Endodermal cell (in vitro differentiated cells): ENCODE data around the gene ZNF837. TPM values are rescaled to one million over a fixed set of nuclear protein-coding genes. Genes with fewer than 3 reads are reported as not detected.

Experiments
- DNase-seq: peaks from one replicate; pipeline ENCODE4 v3.0.0-alpha.2; 2017
- H3K27ac ChIP-seq: 2 replicates; pipeline ENCODE4 v1.5.1; 2013; ENCODE audit warnings: mild to moderate bottlenecking, low read depth, low read length, moderate library complexity
- H3K27me3 ChIP-seq: 2 replicates; pipeline ENCODE4 v1.6.1; 2013; ENCODE audit warnings: mild to moderate bottlenecking, low read length, moderate library complexity; ENCODE audit not compliant: insufficient read depth, control insufficient read depth, poor library complexity, severe bottlenecking
- H3K36me3 ChIP-seq: 2 replicates; pipeline ENCODE4 v1.7.0; 2013; ENCODE audit warnings: mild to moderate bottlenecking, low read length, moderate library complexity; ENCODE audit not compliant: control insufficient read depth, insufficient read depth
- H3K4me1 ChIP-seq: one replicate; pipeline ENCODE4 v1.7.0; 2013; ENCODE audit warnings: low read length; ENCODE audit not compliant: control insufficient read depth, insufficient read depth
- H3K4me3 ChIP-seq: 2 replicates; pipeline ENCODE4 v1.5.1; 2013; ENCODE audit warnings: mild to moderate bottlenecking, low read length, moderate library complexity
- H3K9ac ChIP-seq: 2 replicates; pipeline ENCODE4 v1.6.1; 2013; ENCODE audit warnings: mild to moderate bottlenecking, low read length, moderate library complexity; ENCODE audit not compliant: poor library complexity, severe bottlenecking; ENCODE audit errors: extremely low read depth
- H3K9me3 ChIP-seq: 2 replicates; pipeline ENCODE4 v1.6.1; 2013; ENCODE audit warnings: mild to moderate bottlenecking, low read length, moderate library complexity; ENCODE audit not compliant: control insufficient read depth
- H3K27ac Mint-ChIP-seq: 2 replicates; pipeline ENCODE4 v1.8.0; 2020; ENCODE audit warnings: mixed read lengths
- H3K27me3 Mint-ChIP-seq: 2 replicates; pipeline ENCODE4 v1.8.0; 2021; ENCODE audit warnings: mild to moderate bottlenecking, mixed read lengths; ENCODE audit not compliant: insufficient read depth
- H3K36me3 Mint-ChIP-seq: 2 replicates; pipeline ENCODE4 v1.8.0; 2020; ENCODE audit warnings: low read depth, mixed read lengths
- H3K4me1 Mint-ChIP-seq: 2 replicates; pipeline ENCODE4 v1.8.0; 2020; ENCODE audit warnings: mixed read lengths
- H3K4me3 Mint-ChIP-seq: 2 replicates; pipeline ENCODE4 v1.8.0; 2020; ENCODE audit warnings: mild to moderate bottlenecking, moderate library complexity, mixed read lengths
- H3K9me3 Mint-ChIP-seq: 2 replicates; pipeline ENCODE4 v1.8.0; 2020; ENCODE audit warnings: mild to moderate bottlenecking, mixed read lengths
- WGBS, 2 experiments: methylation state at CpG; one replicate each; pipeline versions ENCODE4 v1.1.5 to v1.1.7; 2013; ENCODE audit warnings: missing lambda C conversion rate in 2 of 2, mixed read lengths in 1 of 2; ENCODE audit not compliant: insufficient coverage in 1 of 2, insufficient read length in 1 of 2; 5-methylcytosine and 5-hydroxymethylcytosine counted together
- total RNA-seq, 2 donors: library from RNA; stranded (reverse); fragmentation: NEBNext Ultra II Directional in 1 of 2; extraction: Animal tissue kit (Norgen Biotek cat#: 25700) in 1 of 2; gene quantifications; 2 replicates in 1 of 2; 3 replicates in 1 of 2; pipeline ENCODE4 v1.2.1, GENCODE V29; 2021
- TF ChIP-seq, protein P1 (sequence below): fragments of 200-600 bp; sonication (generic); conservative IDR thresholded peaks from 2 replicates; pipeline ENCODE4 v1.5.0; 2021; ENCODE audit warnings: antibody characterized with exemption, mild to moderate bottlenecking

ZNF837 gene
- total RNA-seq, 2 donors from 2014 or later = 3.1 to 3.8 TPM

GRCh38 chr19:58328999-58329398, 51.8 kb downstream of the ZNF837 start:
- H3K36me3 Mint-ChIP-seq = peaks cover 1% of the 10 kb centered on the region
- no peak overlapping the region for H3K4me3 Mint-ChIP-seq
- Histone ChIP-seq H3K27ac (no peak overlapping the region), H3K4me1 (peaks cover 12% of the 10 kb centered on the region), H3K9ac (no peak overlapping the region), H3K36me3 (no peaks in the 10 kb centered on the region), H3K27me3 (no peaks in the 10 kb centered on the region), H3K9me3 (no peaks in the 10 kb centered on the region), H3K4me3 (peak overlapping the region; percentile 99)
- no peak overlapping the region for H3K27ac Mint-ChIP-seq
- WGBS, 2 experiments = 28 to 38% methylated on average over 6 to 10 of the region's 10 CpGs
- H3K4me1 Mint-ChIP-seq = peaks cover 17% of the 10 kb centered on the region
- no peaks in the 10 kb centered on the region for H3K9me3 Mint-ChIP-seq
- TF ChIP-seq, protein P1, sequence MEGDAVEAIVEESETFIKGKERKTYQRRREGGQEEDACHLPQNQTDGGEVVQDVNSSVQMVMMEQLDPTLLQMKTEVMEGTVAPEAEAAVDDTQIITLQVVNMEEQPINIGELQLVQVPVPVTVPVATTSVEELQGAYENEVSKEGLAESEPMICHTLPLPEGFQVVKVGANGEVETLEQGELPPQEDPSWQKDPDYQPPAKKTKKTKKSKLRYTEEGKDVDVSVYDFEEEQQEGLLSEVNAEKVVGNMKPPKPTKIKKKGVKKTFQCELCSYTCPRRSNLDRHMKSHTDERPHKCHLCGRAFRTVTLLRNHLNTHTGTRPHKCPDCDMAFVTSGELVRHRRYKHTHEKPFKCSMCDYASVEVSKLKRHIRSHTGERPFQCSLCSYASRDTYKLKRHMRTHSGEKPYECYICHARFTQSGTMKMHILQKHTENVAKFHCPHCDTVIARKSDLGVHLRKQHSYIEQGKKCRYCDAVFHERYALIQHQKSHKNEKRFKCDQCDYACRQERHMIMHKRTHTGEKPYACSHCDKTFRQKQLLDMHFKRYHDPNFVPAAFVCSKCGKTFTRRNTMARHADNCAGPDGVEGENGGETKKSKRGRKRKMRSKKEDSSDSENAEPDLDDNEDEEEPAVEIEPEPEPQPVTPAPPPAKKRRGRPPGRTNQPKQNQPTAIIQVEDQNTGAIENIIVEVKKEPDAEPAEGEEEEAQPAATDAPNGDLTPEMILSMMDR = peak; percentile 82
- H3K27me3 Mint-ChIP-seq = no peaks in the 10 kb centered on the region
- DNase-seq = peak; percentile 92

GRCh38 chr19:58326914-58327726, 53.7 kb downstream of the ZNF837 start, which contains the start of gene ZSCAN22:
ZSCAN22 (plus strand) TSS chr19:58326994; CDS start chr19:58334803, 7,809 bp downstream.
- 1% methylated on average over 34 to 62 of the region's 62 CpGs for WGBS, 2 experiments
- Mint-ChIP-seq H3K4me3 (no peak within 1 kb of the TSS), H3K27me3 (no peaks in the 10 kb centered on the region), H3K4me1 (peaks cover 11% of the 10 kb centered on the region), H3K27ac (no peak within 1 kb of the TSS), H3K9me3 (no peaks in the 10 kb centered on the region), H3K36me3 (no peaks in the 10 kb centered on the region)
- peaks cover 12% of the 10 kb centered on the region for H3K4me1 ChIP-seq
- peaks cover 4% of the 10 kb centered on the region for H3K36me3 ChIP-seq
- H3K9ac ChIP-seq = peak within 1 kb of the TSS; percentile 86
- TF ChIP-seq, protein P1 = no peak
- no peaks in the 10 kb centered on the region for H3K9me3 ChIP-seq
- peak; percentile 99 for DNase-seq
- H3K4me3 ChIP-seq = peak within 1 kb of the TSS; percentile 99
- peak within 1 kb of the TSS; percentile 33 for H3K27ac ChIP-seq
- no peaks in the 10 kb centered on the region for H3K27me3 ChIP-seq

DNA sequence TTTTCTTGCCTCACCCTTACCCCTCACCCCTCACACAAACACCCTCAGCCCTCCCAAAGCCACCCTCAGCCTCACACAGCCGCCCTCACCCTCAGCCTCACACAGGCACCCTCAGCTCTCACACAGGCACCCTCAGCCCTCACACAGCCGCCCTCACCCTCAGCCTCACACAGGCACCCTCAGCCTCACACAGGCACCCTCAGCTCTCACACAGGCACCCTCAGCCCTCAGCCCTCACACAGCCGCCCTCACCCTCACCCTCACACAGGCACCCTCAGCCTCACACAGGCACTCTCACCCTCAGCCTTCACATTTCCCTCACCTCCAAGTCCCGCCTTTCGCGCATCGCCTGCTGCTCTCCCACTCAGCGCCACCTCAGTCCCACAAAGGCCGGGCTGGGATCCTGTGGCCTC, 54.3 kb downstream of the ZNF837 start:
- H3K9ac ChIP-seq = peak overlapping the region; percentile 86
- Mint-ChIP-seq H3K27ac (no peak overlapping the region), H3K9me3 (no peaks in the 10 kb centered on the region), H3K36me3 (no peaks in the 10 kb centered on the region), H3K4me3 (no peak overlapping the region), H3K4me1 (peaks cover 11% of the 10 kb centered on the region), H3K27me3 (no peaks in the 10 kb centered on the region)
- WGBS, 2 experiments = 0 to 2% methylated on average over 6 to 9 of the region's 9 CpGs
- H3K9me3 ChIP-seq = no peaks in the 10 kb centered on the region
- H3K4me3 ChIP-seq = peak overlapping the region; percentile 99
- TF ChIP-seq, protein P1 = no peak
- H3K4me1 ChIP-seq = peaks cover 12% of the 10 kb centered on the region
- DNase-seq = no peak
- no peaks in the 10 kb centered on the region for H3K27me3 ChIP-seq
- peak overlapping the region; percentile 33 for H3K27ac ChIP-seq
- peaks cover 5% of the 10 kb centered on the region for H3K36me3 ChIP-seq
